K562 (cell line): ENCODE data around the gene IZUMO1R. TPM values are rescaled to one million over a fixed set of nuclear protein-coding genes. Genes with fewer than 3 reads are reported as not detected.

Source experiments
- C11orf30 ChIP-seq: fragments of 450-650 bp; IDR thresholded peaks from 2 replicates; pipeline ENCODE4 v1.6.1; 2016; ENCODE audit warnings: low read depth, mild to moderate bottlenecking
- MAFG ChIP-seq: fragments of 450-650 bp; conservative IDR thresholded peaks from 2 replicates; pipeline ENCODE4 v1.6.1; 2016; ENCODE audit warnings: missing genetic modification characterization, missing compliant biosample characterization
- MAFK ChIP-seq: IDR thresholded peaks from 2 replicates; pipeline ENCODE4 v1.6.1; 2011; ENCODE audit warnings: low read length, improper control_type of control experiment
- NFE2 ChIP-seq: IDR thresholded peaks from 2 replicates; pipeline ENCODE4 v1.6.1; 2014; ENCODE audit warnings: antibody characterized with exemption, low read depth
- WHSC1 ChIP-seq: IDR thresholded peaks from one replicate; pipeline ENCODE4 v1.6.1; 2012; ENCODE audit warnings: low read length, control low read depth, inconsistent platforms
- ZNF184 ChIP-seq: sonication (generic); formaldehyde crosslinking; IDR thresholded peaks from 2 replicates; pipeline ENCODE4 v1.5.0; 2020; ENCODE audit warnings: missing genetic modification reagents
- polyA plus RNA-seq, 8 experiments: library from polyadenylated mRNA; depleted of rRNA in 4 of 8; stranded (reverse) in 5 of 8; unstranded in 3 of 8; fragments of >200 nt; fragmentation: Nextera tagmentation in 2 of 8; fragmentation: Illumina TruSeq in 1 of 8; extraction: Ambion mirVana in 2 of 8; extraction: Trizol in 1 of 8; gene quantifications; 2 replicates each; pipeline versions ENCODE4 v1.2.1 to v1.2.3, GENCODE V29; 2011 to 2014; ENCODE audit warnings: inconsistent platforms in 1 of 8, missing spikeins in 1 of 8
- total RNA-seq, 7 experiments: library from RNA; depleted of rRNA in 6 of 7; stranded (reverse); fragments of >200 nt in 6 of 7; fragmentation: Illumina TruSeq in 2 of 7; extraction: Trizol in 2 of 7; gene quantifications; 2 replicates each; pipeline versions ENCODE4 v1.2.1 to v1.2.3, GENCODE V29; 2011 to 2021; ENCODE audit warnings: low replicate concordance in 1 of 7
- TF ChIP-seq, protein P1 (sequence below), 2 experiments: fragments of 450-650 bp; IDR thresholded peaks; 2 replicates each; pipeline ENCODE4 v1.6.1; 2016; ENCODE audit warnings: mild to moderate bottlenecking in 2 of 2, borderline replicate concordance in 1 of 2, low read depth in 1 of 2, moderate library complexity in 1 of 2
- TF ChIP-seq, protein P2 (sequence below): fragments of 450-650 bp; formaldehyde crosslinking; IDR thresholded peaks from 2 replicates; pipeline ENCODE4 v1.4.0; 2020; ENCODE audit warnings: mild to moderate bottlenecking, mixed read lengths

The IZUMO1R gene
- total and polyA plus RNA-seq, 9 of the 15 experiments (the other 6 are each of a cell fraction or from before 2014, with no cell fraction given), result not detected

DNA sequence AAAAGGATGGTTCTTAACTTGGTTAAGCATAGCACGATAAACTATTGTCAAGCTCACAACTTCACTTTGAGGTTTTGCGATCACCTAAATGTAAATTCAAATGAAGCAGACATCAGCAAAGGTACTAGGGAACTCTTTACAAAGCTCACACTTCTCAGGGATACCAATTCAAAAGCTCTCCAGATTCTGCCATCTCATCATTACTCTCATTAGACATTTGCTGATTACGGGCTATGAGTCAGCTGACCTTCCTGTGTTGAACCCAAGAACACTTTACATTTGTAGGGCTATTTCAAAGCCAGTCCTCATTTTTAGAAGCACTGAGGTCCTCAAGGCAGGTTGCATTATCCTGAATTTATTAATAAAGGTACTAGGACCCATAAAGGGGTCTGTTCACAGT, 28.4 kb upstream of the IZUMO1R start (continued):
- TF ChIP-seq, protein P1, sequence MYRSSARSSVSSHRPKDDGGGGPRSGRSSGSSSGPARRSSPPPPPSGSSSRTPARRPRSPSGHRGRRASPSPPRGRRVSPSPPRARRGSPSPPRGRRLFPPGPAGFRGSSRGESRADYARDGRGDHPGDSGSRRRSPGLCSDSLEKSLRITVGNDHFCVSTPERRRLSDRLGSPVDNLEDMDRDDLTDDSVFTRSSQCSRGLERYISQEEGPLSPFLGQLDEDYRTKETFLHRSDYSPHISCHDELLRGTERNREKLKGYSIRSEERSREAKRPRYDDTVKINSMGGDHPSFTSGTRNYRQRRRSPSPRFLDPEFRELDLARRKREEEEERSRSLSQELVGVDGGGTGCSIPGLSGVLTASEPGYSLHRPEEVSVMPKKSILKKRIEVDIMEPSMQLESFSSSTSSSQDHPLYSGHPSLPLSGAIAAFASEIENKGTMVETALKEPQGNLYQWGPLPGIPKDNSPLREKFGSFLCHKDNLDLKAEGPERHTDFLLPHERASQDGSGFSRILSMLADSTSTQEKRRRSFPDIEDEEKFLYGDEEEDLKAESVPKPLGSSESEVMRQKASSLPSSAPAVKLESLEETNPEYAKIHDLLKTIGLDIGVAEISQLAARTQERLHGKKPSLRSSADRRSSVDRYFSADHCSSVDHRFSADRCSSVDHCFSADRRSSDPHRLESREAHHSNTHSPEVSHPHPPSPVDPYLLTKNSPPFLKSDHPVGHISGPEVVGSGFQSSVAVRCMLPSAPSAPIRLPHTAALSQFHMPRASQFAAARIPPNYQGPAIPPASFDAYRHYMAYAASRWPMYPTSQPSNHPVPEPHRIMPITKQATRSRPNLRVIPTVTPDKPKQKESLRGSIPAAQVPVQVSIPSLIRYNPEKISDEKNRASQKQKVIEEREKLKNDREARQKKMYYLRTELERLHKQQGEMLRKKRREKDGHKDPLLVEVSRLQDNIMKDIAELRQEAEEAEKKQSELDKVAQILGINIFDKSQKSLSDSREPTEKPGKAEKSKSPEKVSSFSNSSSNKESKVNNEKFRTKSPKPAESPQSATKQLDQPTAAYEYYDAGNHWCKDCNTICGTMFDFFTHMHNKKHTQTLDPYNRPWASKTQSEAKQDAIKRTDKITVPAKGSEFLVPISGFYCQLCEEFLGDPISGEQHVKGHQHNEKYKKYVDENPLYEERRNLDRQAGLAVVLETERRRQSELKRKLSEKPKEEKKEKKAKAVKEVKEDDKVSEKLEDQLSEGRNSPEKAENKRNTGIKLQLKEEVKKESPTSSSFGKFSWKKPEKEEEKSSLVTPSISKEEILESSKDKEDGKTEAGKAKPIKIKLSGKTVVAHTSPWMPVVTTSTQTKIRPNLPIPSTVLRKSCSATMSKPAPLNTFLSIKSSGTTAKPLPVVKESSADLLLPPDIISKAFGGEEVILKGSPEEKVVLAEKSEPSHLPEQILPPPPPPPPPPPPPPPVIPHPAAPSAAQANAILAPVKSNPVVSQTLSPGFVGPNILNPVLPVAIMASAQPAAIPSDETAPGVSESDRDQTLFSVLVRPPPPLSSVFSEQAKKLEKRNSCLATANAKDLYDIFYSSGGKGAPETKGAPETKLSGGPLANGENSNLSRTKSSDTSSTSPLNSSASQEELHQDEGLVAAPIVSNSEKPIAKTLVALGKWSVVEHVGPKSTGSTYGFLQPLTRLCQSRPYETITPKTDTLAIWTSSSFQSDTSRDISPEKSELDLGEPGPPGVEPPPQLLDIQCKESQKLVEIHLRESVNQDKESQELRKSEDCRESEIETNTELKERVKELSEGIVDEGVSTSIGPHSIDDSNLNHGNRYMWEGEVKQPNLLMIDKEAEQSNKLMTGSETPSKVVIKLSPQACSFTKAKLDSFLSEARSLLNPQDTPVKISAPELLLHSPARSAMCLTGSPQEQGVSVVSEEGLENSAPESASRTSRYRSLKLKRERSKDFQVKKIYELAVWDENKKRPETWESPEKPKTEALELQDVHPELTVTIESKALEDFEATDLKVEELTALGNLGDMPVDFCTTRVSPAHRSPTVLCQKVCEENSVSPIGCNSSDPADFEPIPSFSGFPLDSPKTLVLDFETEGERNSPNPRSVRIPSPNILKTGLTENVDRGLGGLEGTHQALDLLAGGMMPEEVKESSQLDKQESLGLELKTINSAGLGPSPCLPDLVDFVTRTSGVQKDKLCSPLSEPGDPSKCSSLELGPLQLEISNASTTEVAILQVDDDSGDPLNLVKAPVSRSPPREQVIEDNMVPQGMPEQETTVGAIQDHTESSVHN (IDR thresholded peaks at IDR 0.05; ENCODE audit: borderline replicate concordance in 1 of 2, low read depth in 1 of 2), result no peak
- TF ChIP-seq MAFG (tag) (peak; percentile 86), ZNF184 (CRISPR knock-in tag) (no peak), MAFK (peak; percentile 39; the same call in 1 of the 2 replicates), C11orf30 (peak; percentile 75), NFE2 (peak; percentile 51), WHSC1 (no peak)
- TF ChIP-seq, protein P2, sequence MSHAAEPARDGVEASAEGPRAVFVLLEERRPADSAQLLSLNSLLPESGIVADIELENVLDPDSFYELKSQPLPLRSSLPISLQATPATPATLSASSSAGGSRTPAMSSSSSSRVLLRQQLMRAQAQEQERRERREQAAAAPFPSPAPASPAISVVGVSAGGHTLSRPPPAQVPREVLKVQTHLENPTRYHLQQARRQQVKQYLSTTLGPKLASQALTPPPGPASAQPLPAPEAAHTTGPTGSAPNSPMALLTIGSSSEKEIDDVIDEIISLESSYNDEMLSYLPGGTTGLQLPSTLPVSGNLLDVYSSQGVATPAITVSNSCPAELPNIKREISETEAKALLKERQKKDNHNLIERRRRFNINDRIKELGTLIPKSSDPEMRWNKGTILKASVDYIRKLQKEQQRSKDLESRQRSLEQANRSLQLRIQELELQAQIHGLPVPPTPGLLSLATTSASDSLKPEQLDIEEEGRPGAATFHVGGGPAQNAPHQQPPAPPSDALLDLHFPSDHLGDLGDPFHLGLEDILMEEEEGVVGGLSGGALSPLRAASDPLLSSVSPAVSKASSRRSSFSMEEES (CRISPR knock-in tag), result no peak
- TF ChIP-seq, all 486 proteins: peak for 6
